ENCODE results near the gene SYNPO.

SYNPO gene

DNA sequence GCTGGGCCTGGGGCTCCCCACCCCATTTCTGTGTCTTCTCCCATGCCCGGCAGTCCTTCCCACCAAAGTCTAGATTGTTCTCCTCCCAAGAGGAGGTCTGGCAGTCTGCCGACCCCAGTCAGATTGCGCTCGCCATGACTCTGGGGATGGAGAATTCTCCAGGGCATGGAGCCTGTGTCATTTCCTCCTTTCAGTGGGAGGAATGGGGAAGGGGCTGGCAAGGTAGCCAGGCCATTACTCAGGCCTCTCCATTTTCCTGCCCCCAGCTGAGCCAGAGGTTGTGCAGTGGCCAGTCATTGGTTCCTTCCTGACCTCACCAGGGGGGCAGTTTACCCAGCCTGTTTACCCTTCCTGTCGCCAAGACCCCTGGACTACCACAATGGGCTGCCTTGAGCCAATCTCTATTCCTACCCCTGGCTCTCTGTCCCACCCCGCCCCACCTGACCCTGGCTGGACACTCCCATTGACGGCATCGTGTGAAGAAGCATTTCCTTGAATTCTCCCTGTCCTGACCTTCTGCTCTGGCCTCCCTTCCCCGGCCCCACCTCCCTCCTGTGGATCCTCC lies 628 bp downstream of the SYNPO start:
- DNase-seq (ENCODE audit: low read depth in 2 of 2): no peak

GRCh38 chr5:150641824-150642566 lies 1.5 kb downstream of the SYNPO start:
- DNase-seq (ENCODE audit: low read depth in 2 of 2): no peak

GRCh38 chr5:150642567-150642927 lies 2.1 kb downstream of the SYNPO start:
- DNase-seq (ENCODE audit: low read depth in 2 of 2): no peak

GRCh38 chr5:150642991-150643710 lies 2.7 kb downstream of the SYNPO start:
- no peak for DNase-seq (ENCODE audit: low read depth in 2 of 2)

DNA sequence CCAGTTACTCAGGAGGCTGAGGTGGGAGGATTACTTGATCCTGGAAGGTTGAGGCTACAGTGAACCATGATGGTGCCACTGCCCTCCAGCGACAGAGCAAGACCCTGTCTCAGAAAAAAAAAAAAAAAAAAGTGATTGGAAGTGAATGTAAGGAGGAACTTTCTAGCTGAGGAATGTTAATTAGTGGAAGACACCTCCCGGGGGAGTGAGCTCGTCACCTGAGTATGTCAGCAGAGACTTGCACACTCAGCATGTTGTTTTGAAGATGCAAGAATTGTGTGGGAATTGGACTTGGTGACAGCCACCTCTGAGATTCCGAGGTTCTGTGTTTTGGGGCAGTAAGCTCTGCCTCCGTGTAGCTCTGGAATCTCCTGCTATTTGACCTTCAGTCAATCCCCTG lies 3.6 kb downstream of the SYNPO start:
- no peak for DNase-seq (ENCODE audit: low read depth in 2 of 2)

- DNase-seq (ENCODE audit: low read depth in 2 of 2): no peak
Observed at GRCh38 chr5:150644514-150644913, 4.1 kb downstream of the SYNPO start.

DNA sequence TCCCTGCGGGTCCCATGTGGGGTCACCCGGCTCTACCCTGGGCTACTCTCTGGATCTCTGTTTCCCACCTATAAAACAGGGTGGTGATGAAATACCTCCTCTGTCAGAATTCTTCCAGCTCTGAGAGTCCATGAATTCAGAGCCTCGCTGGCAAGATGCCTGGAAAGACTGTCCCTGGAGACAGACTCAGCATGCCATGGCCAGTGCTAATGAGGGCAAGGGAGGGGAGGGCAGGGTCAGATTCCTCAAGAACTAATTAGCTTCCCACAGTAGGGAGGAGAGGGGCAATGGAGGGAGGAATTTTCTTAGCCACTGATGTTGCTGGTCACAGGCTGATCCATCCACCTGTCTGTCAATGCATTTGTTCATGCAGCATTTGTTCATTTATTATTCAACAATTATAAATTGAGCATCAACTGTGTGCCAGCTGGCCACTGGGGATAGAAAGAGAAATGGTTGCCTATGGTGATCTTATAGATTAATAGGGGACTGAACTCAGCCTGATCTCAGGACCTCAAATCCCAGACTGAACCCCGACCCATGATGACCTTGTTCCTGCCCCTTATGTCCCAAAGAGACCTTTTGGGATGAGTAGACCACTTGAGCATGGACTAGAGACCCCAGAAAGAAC lies 4.7 kb downstream of the SYNPO start:
- DNase-seq (ENCODE audit: low read depth in 2 of 2): no peak

DNA sequence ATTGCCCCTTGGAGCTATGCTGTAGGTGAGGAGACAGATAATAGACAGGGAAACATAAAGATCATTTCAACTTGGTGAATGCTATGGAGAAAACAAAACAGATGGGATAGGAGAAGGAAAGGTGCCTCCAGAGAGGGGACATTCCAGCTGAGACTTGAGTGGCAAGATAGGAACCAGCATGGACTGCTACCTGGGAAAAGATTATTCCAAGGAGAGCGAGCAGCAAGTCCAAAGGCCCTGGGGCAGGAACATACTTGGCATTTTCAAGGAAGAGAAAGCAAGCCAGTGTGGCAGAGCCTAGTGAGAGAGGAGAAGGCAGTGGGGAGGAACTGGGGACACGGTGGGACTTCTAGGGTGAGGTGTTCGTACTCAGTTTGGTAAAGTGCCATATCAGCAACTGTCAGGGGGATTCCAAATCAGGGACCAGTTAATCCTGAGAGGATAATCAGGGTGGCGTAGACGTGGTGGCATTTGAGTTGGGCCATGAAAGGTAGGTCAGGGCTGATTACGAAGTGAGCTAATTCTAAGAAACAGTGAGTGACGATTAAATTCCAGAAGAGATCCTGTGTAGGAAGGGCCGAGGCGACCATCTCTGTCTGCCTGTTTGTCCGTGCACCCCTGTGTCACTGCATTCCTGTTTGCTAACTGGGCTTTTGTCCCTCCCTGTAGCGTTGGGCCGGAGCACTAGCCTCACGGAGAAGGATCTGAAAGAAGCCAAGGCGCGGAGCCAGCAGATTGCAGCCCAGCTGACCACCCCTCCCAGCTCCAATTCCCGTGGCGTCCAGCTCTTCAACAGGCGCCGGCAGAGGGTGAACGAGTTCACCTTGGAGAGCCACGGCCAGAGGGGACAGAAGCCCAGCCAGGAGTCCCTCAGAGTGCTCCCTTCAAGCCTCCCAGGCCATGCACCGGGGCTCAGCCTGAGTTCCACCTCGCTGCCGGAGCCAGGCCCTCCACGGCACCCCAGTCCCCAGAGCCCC lies 7.1 kb downstream of the SYNPO start:
- no peak for DNase-seq (ENCODE audit: low read depth in 2 of 2)

- DNase-seq (ENCODE audit: low read depth in 2 of 2): no peak
Observed at GRCh38 chr5:150648294-150649107, 8.0 kb downstream of the SYNPO start.

DNA sequence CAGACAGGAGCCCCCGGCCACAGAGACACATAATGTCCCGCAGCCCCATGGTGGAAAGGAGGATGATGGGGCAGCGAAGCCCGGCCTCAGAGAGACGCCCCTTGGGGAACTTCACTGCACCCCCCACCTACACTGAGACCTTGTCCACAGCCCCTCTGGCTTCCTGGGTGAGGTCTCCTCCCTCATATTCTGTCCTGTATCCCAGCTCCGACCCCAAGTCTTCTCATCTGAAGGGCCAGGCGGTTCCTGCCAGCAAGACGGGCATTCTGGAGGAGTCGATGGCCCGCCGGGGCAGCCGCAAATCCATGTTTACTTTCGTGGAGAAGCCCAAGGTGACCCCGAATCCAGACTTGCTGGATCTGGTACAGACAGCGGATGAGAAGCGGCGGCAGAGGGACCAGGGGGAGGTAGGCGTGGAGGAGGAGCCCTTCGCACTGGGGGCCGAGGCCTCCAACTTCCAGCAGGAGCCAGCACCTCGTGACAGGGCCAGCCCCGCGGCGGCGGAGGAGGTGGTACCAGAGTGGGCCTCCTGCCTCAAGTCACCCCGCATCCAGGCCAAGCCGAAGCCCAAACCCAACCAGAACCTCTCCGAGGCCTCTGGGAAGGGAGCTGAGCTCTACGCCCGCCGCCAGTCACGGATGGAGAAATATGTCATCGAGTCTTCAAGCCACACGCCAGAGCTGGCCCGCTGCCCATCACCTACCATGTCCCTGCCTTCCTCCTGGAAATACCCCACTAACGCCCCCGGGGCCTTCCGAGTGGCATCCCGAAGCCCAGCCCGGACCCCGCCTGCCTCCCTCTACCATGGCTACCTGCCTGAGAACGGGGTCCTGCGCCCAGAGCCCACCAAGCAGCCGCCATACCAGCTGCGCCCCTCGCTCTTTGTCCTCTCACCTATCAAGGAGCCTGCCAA lies 8.9 kb downstream of the SYNPO start:
- no peak for DNase-seq (ENCODE audit: low read depth in 2 of 2)

GRCh38 chr5:150650021-150651006 lies 9.9 kb downstream of the SYNPO start:
- DNase-seq (ENCODE audit: low read depth in 2 of 2): no peak

GRCh38 chr5:150651382-150651781 lies 10.9 kb downstream of the SYNPO start:
- no peak for DNase-seq (ENCODE audit: low read depth in 2 of 2)

GRCh38 chr5:150651924-150652671 lies 11.6 kb downstream of the SYNPO start:
- no peak for DNase-seq (ENCODE audit: low read depth in 2 of 2)

DNA sequence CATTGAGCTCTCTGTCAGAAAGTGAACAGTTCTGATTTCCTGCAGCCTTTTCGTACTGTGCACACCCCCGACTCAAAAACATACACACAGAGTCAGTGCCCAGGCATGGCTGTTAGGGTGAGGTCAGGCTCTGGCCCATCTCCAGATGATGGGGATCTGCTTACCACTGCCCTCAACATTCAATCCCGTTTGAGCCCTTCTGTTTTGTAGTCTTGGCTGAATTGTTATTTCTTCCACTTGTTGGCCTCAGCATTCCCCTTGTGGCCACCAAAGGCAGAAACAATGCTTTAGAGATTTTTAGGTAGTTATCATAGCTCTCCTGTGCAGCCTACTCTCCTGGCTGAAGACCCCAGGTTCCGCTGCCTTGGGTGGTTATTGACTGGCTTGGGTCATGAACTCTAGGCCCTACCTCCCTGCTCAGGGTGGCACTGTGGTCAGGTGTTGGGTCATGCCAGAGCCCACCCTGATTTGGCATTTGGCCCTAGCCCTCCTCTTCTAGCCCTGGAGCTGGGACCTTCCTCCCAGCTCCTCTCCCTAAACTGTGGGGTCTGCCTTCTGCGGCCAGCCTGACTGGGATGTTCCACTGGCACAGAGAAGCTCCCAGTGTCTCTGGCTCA lies 12.8 kb downstream of the SYNPO start:
- DNase-seq (ENCODE audit: low read depth in 2 of 2): no peak

- no peak for DNase-seq (ENCODE audit: low read depth in 2 of 2)
Observed at GRCh38 chr5:150653762-150654556, 13.5 kb downstream of the SYNPO start.

- no peak for DNase-seq (ENCODE audit: low read depth in 2 of 2)
Observed at GRCh38 chr5:150655221-150655620, 14.8 kb downstream of the SYNPO start.
